HG03159 (cell line): ENCODE data around the gene GTF2I.
A peak's percentile ranks its signal among the peaks of the same experiment; 100 is the strongest.
"Not testable (repeated sequence)": the region's sequence is repeated elsewhere in the genome, so short reads cannot be mapped to it uniquely, and the experiment has no call there.

Experiments used
- ATAC-seq: cut with Tn5 transposase; IDR thresholded peaks from one replicate; pipeline ENCODE4 v1.9.1; 2021; ENCODE audit warnings: mild to moderate bottlenecking, moderate library complexity; ENCODE audit not compliant: unreplicated experiment

Gene GTF2I

GRCh38 chr7:74656441-74656836 lies 1.1 kb upstream of the GTF2I start:
- no peak for ATAC-seq

DNA sequence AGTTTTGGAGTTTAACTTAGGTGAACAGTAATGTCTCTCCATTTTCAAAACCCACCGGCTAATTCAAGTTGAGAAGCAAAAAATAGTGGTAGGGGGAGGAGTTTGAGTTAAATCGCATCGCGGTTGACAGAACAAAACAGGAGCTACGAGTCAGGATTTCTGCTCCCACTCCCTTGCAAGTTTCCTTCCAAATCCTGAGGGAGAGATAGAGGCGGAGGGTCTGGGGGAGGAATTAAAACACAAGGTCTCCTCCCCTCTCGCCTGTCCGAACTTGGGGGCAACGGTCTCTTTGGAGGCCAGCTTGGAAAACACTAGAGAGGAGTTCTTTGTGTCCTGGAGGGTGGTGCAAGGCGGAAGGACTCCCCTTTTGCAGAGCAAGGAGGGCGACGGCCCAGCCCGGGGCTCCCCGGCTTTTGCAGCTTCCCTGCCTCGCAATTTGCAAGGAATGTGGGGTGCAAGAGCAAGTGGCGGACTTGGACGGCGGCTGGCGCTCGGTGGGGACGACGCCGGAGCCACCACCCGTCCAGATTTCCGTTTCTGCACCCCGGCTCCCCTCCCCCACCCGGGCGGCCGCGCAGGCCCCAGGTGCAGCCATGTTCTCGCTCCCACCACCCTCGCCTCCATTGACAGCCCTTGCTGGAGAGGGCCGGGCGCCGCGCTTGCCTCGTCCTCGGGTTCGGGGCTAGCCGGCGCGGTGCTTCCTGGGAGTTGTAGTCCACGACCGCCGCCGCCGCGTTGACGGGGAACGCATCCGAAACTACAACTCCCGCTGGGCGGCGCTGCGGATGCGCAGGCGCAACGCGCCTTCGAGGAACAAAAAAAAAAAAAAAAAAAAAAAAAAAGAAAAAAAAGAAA lies 454 bp upstream of the GTF2I start:
- ATAC-seq, result peak; percentile 68

GRCh38 chr7:74658178-74659004 lies 873 bp downstream of the GTF2I start:
- ATAC-seq, result peak; percentile 50

GRCh38 chr7:74660202-74660601 lies 2.7 kb downstream of the GTF2I start:
- ATAC-seq, result not testable (repeated sequence)

DNA sequence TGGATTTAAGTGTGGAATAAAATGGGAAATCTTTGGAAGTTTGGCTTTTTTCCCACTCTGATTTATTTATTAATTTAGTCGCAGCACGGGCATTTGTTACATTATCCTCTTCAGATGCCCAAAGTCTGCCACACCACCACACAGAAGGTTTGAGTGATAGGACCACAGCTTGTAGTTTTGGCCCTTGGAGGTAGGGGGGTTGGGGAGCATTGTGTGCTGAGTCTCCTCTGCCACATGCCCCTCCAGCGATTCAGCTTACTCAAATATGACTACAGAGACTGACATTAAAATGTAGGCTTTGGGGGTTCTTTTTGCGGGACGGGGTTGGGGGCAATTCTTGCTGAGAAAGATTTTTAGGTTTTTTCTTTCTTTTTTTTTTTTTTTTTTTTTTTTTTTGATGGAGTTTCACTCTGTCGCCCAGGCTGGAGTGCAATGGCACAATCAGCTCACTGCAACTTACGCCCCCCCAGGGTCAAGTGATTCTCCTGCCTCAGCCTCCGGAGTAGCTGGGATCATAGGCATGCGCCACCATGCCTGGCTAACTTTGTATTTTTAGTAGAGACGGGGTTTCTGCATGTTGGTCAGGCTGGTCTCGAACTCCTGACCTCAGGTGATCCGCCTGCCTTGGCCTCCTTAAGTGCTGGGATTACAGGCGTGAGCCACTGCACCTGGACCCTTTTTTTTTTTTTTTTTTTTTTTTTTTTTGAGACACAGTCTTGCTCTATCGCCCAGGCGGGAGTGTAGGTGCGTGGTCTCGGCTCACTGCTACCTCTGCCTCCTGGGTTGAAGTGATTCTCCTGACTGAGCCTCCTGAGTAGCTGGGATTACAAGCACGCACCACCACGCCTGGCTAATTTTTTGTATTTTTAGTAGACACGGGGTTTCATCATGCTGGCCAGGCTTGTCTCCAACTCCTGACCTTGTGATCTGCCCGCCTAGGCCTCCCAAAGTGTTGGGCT lies 4.6 kb downstream of the GTF2I start:
- not testable (repeated sequence) for ATAC-seq

DNA sequence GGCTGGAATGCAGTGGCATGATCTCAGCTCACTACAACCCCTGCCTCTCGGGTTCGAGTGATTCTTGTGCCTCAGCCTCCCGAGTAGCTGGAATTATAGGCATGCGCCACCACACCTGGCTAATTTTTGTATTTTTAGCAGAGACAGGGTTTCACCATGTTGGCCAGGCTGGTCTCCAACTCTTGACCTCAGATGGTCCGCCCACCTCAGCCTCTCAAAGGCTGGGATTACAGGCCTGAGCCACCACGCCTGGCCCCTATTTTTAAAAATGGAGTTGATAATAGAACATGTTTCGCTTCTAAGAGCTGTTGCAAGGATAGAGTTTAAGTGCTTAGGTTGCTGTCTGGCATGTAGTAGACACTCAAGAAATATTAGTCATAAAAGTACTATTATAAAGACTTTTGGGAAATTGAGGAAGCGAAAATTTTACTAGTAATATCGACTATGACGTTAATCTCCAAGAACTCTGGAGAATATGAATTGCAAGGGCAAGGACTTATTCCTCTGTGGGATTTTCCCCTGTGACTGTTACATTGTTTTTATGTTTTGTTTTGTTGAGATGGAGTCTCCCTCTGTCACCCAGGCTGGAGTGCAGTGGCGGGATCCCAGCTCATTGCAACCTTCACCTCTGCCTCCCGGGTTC lies 7.9 kb downstream of the GTF2I start:
- ATAC-seq, result no peak

DNA sequence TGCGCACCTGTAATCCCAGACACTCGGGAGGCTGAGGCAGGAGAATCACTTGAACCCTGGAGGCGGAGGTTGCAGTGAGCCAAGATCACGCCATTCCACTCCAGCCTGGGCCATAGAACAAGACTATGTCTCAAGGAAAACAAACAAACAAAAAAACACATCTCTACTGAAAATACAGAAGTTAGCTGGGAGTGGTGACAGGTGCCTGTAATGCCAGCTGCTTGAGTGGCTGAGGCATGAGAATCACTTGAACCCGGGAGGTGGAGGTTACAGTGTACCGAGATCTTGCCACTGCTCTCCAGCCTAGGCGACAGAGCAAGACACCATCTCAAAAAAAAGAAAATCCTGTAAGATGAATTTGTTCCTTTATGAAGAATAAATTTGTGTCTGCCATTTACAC lies 9.5 kb downstream of the GTF2I start:
- ATAC-seq, result not testable (repeated sequence)

DNA sequence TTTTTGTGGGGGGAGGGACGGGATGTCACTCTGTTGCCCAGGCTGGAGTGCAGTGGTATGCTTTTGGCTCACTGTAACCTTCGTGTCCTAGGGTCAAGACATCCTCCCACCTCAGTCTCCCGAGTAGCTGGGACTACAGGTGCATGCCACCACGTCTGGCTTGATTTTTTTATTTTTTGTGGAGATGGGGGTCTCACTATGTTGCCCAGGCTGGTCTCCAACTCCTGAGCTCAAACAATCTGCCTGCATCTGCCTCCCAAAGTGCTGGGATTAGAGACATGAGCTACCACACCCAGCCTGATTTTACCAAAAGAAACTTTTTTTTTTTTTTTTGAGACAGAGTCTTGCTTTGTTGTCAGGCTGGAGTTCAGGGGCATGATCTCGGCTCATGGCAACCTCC lies 10.0 kb downstream of the GTF2I start:
- not testable (repeated sequence) for ATAC-seq

GRCh38 chr7:74671602-74672001 lies 14.1 kb downstream of the GTF2I start:
- no peak for ATAC-seq

DNA sequence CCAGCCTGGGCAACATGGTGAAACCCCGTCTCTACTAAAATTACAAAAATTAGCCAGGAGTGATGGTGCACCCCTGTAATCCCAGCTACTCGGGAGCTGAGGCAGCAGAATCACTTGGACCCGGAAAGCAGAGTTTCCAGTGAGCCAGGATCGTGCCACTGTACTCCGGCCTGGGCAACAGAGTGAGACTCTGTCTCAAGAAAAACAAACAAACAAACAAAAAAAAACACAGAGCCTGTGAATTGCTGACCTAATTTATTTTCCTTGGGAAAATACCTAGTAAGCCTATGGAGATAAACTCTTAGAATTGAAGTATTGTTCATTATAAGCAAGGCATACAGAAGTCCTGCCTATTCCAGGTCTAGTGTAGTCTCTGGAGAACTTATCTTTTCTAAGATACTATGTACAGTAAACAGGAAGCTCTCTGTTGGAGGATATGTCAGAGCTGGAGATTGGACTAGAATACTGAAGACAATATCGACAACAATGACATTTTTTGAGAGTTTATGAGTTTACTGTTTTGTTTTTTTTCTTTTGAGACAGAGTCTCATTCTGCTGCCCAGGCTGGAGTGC lies 14.9 kb downstream of the GTF2I start:
- ATAC-seq, result no peak

- ATAC-seq, result no peak
These were observed 16.6 kb downstream of the GTF2I start for GRCh38 chr7:74674166-74674565.

GRCh38 chr7:74682829-74683228 lies 25.3 kb downstream of the GTF2I start:
- no peak for ATAC-seq

DNA sequence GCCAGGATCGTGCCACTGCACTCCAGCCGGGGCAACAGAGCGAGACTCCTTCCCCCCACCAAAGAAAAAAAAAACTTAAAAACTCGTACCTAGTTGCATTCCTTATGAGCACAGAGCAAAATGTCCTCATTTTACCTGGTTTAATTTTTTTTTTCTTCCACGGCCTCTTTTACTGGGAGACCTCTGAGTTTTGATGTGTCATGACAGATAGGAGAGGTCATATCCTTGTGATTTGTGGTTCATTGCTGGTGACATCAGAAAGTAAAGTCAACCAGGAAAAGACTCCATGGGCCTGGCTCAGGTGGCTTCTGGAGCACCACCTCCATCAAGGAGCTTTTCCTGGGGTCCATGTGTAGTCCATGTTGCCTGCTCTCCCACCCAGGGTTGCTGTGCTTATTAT lies 26.3 kb downstream of the GTF2I start:
- no peak for ATAC-seq

- ATAC-seq, result no peak
These were observed 27.0 kb downstream of the GTF2I start for GRCh38 chr7:74684473-74684872.

- no peak for ATAC-seq
These were observed 27.4 kb downstream of the GTF2I start for GRCh38 chr7:74684921-74685320.

DNA sequence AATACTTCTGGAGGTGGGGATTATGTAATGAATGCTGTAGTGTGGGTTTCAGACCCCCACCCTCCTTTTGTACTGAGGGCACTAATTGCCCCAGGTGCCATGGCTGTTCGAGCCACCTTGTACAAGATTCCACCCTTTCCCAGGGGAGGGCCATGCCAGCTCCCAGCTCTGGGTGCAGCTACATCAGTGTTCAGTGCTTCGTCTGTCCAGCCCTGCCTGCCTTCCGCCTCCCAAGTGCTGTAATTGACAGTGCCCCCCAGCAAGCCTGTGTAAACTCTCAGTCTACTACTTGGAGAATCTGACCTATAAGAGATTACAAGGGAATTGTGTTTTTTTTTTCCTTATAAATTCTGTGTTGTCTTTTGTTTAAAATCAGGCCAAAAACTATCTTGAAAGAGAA lies 33.0 kb downstream of the GTF2I start:
- no peak for ATAC-seq

DNA sequence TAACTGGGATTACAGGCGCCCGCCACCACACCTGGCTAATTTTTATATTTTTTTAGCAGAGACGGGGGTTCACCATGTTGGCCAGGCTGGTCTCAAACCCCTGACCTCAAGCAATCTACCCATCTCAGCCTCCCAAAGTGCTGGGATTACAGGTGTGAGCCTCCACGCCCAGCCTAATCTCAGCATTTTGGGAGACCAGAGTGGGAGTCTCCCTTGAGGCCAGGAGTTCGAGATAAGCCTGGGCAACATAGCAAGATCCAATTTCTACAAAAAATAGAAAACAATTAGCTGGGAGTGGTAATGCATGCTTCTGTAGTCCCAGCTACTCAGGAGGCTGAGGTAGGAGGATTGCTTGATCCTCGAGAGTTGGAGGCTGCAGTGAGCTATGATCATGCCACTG lies 46.9 kb downstream of the GTF2I start:
- ATAC-seq, result not testable (repeated sequence)

DNA sequence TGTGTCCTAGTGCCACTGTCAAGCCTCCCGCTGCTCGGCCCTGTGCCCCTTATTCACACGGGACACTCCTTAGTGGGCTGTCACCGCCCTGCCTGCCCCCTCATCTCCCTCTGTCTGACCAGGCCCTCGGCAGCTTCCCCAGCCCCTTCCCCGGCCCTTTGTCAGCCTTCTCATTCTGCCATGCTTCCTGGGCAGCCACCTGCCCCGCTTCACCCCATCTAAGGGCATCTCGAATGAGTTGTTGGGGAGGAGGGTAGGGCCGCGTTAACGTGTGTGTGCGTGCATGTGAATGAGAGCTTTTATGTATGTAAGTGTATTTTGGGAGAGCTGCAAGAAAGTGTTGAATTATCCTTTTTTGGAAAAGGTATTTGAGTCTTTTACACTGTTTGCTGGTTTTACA lies 49.7 kb downstream of the GTF2I start:
- ATAC-seq, result no peak

- no peak for ATAC-seq
These were observed 51.2 kb downstream of the GTF2I start for GRCh38 chr7:74708569-74709275.
